ENCODE data around the gene UVRAG.

DNA sequence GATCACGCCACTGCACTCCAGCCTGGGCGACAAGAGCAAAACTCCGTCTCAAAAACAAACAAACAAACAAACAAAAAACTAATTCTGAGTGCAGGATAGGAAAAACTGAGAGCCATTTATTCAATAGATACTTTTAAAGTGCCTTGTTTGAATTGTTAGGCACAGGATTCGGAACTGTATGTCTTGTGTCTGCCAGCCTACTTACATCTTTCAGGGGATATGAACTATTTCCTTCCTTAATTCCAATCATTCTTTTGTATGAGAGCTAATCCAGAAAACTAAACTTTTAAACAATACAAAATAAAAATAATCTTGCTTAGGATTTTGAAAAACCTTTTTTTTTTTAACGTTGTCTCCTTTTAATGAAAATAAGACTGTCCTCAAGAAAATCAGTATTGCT is 12.6 kb downstream of the UVRAG start:
- TF ChIP-seq POLR2AphosphoS5 (IDR thresholded peaks at IDR 0.05; ENCODE audit: borderline replicate concordance, low read depth, low read length) (no peak), FOXP2 (optimal IDR thresholded peaks at IDR 0.05; ENCODE audit: control extremely low read depth, extremely low read length, insufficient read depth) (no peak)
